HL-60/S4 treated with phorbol 12-myristate 13-acetate at 8.2 ng/mL for 4 days and 3 days (cell line): ENCODE results near the gene ATG16L2.
"Not testable (repeated sequence)": the region's sequence is repeated elsewhere in the genome, so short reads cannot be mapped to it uniquely, and the experiment has no call there.

Experiments used
- in situ Hi-C: fragments of 300-500 bp; cut with MboI; formaldehyde crosslinking; loops from 2 replicates; pipeline ENCODE4 v1.15.0; 2022; ENCODE audit warnings: low sequenced_read_pairs

The ATG16L2 gene

GRCh38 chr11:72823105-72823804 lies 9.0 kb downstream of the ATG16L2 start:
- in situ Hi-C loops = no loop called here

- in situ Hi-C loops = no loop called here
Observed at GRCh38 chr11:72824020-72824419, 9.8 kb downstream of the ATG16L2 start.

- in situ Hi-C loops = no loop called here
Observed at GRCh38 chr11:72824811-72825505, 10.7 kb downstream of the ATG16L2 start.

- in situ Hi-C loops = no loop called here
Observed at GRCh38 chr11:72825661-72826060, 11.4 kb downstream of the ATG16L2 start.

- in situ Hi-C loops = no loop called here
Observed at GRCh38 chr11:72826191-72826941, 12.2 kb downstream of the ATG16L2 start.

GRCh38 chr11:72826942-72827480 lies 12.8 kb downstream of the ATG16L2 start:
- in situ Hi-C loops = no loop called here

GRCh38 chr11:72827656-72828055 lies 13.4 kb downstream of the ATG16L2 start:
- in situ Hi-C loops = not testable (repeated sequence)

- in situ Hi-C loops = no loop called here
Observed at GRCh38 chr11:72828081-72828567, 13.9 kb downstream of the ATG16L2 start.

- in situ Hi-C loops = no loop called here
Observed at GRCh38 chr11:72828692-72829101, 14.5 kb downstream of the ATG16L2 start.

- in situ Hi-C loops = no loop called here
Observed at GRCh38 chr11:72829178-72829577, 15.0 kb downstream of the ATG16L2 start.

GRCh38 chr11:72829884-72830533 lies 15.8 kb downstream of the ATG16L2 start:
- in situ Hi-C loops = no loop called here

GRCh38 chr11:72831521-72832300 lies 17.5 kb downstream of the ATG16L2 start:
- in situ Hi-C loops = no loop called here

GRCh38 chr11:72832301-72833082 lies 18.3 kb downstream of the ATG16L2 start:
- in situ Hi-C loops = no loop called here

GRCh38 chr11:72833083-72833733 lies 19.0 kb downstream of the ATG16L2 start:
- in situ Hi-C loops = no loop called here

GRCh38 chr11:72833811-72834493 lies 19.7 kb downstream of the ATG16L2 start:
- in situ Hi-C loops = no loop called here

GRCh38 chr11:72834905-72835304 lies 20.7 kb downstream of the ATG16L2 start:
- in situ Hi-C loops = no loop called here

- in situ Hi-C loops = no loop called here
Observed at GRCh38 chr11:72836111-72836510, 21.9 kb downstream of the ATG16L2 start.

GRCh38 chr11:72838691-72839305 lies 24.6 kb downstream of the ATG16L2 start:
- in situ Hi-C loops = no loop called here
